RPMI8226 (cell line): Measurements from ENCODE around the gene CAPN11.
"Not testable (repeated sequence)": the region's sequence is repeated elsewhere in the genome, so short reads cannot be mapped to it uniquely, and the experiment has no call there.

Experiments
- DNase-seq: peaks from one replicate; pipeline ENCODE4 v3.0.0-alpha.2; 2015

Gene CAPN11

GRCh38 chr6:44157152-44157521, 1.5 kb upstream of the CAPN11 start:
- no peak for DNase-seq

- DNase-seq: no peak
These were observed 3.3 kb downstream of the CAPN11 start for GRCh38 chr6:44161997-44162338.

GRCh38 chr6:44162876-44163625, 4.4 kb downstream of the CAPN11 start:
- DNase-seq: no peak

- DNase-seq: no peak
These were observed 7.5 kb downstream of the CAPN11 start for GRCh38 chr6:44166116-44166515.

GRCh38 chr6:44166591-44167184, 8.1 kb downstream of the CAPN11 start:
- no peak for DNase-seq

GRCh38 chr6:44167567-44167966, 8.9 kb downstream of the CAPN11 start:
- DNase-seq: no peak

GRCh38 chr6:44169154-44169553, 10.5 kb downstream of the CAPN11 start:
- no peak for DNase-seq

DNA sequence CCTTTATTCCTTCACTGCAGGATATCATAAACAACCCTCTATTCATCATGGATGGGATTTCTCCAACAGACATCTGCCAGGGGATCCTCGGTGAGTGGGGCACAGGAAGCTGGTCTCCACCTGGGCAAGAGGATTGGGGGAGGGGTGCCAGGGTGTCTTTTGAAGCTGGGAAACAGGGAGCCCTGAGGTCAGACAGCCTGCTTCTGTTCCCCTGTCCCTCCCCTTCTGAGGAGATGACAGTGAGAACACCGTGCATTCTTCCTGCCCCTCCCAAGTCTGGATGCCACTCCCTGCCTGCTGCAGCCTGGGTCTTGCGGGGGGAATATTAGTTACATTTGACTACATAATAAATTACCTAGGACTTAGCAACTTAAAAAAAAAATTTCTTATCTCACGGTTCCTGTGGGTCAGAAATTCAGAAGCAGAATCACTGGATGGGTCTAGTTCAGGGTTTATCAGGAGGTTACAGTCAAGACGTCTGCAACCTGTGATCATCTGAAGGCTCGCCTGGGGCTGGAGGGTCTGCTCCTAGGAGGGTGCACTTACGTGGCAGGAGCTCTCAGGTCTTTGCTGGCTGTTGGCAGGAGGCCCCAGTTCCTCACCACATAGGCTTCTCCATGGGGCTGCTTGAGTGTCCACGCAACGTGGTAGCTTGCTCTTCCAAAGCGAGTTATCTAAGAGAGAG, 11.4 kb downstream of the CAPN11 start:
- no peak for DNase-seq

DNA sequence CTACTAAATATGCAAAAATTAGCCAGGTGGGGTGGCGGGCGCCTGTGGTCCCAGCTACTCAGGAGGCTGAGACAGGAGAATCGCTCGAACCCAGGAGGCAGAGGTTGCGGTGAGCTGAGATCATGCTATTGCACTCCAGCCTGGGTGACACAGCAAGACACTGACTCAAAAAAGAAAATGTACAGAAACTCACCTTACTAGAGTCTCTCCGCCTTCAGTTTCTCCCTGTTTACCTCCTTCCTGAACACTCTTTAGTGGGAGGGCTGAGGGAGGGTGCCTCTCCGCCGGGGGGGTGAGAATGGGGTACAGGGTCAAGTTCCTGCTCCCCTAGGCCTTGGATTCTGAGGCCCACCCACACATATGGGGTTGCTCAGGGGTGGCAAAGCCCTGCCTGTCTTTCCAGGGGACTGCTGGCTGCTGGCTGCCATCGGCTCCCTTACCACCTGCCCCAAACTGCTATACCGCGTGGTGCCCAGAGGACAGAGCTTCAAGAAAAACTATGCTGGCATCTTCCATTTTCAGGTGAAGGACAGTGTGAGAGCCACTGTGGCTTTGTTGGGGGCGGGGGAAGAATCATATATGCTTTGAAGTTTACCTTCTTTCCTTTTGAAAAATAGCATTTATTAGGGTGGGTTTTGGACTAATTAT, 13.4 kb downstream of the CAPN11 start:
- no peak for DNase-seq

GRCh38 chr6:44172731-44173500, 14.3 kb downstream of the CAPN11 start:
- DNase-seq: peak; percentile 83

GRCh38 chr6:44176130-44176761, 17.6 kb downstream of the CAPN11 start:
- no peak for DNase-seq

- peak; percentile 37 for DNase-seq
These were observed 18.3 kb downstream of the CAPN11 start for GRCh38 chr6:44176762-44177509.

DNA sequence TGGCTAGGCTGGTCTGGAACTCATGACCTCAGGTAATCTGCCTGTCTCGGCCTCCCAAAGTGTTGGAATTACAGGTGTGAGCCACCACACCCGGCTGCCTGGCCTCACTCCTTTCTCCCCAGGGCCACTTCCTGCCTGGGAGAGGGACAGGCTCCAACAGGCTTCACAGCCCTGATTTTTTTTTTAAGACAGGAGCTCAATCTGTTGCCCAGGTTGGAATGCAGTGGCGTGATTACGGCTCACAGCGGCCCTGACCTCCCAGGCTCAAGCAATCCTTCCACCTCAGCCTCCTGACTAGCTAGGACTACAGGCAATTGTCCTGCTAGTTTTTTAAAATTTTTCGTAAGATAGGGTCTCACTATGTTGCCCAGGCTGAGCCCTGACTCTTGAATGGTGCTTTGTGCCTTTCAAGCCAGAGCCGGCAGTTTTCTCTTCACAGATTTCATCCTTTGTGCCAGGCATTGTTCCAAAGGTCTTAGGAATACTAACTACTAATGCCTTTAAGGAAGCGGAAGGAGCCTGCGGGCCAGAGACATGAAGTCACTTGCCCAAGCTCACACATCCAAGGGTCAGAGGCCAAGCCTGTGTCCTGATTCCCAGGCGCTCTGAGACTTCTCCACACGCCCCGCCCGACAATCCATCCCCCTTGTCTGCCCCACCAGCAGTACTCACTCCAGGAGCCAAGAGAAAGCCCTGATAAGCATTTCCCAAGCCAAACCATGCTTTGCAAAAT, 19.2 kb downstream of the CAPN11 start:
- DNase-seq: no peak

GRCh38 chr6:44178424-44179071, 19.9 kb downstream of the CAPN11 start:
- no peak for DNase-seq

- no peak for DNase-seq
These were observed 20.5 kb downstream of the CAPN11 start for GRCh38 chr6:44179072-44179536.

GRCh38 chr6:44179648-44180047, 21.0 kb downstream of the CAPN11 start:
- no peak for DNase-seq

DNA sequence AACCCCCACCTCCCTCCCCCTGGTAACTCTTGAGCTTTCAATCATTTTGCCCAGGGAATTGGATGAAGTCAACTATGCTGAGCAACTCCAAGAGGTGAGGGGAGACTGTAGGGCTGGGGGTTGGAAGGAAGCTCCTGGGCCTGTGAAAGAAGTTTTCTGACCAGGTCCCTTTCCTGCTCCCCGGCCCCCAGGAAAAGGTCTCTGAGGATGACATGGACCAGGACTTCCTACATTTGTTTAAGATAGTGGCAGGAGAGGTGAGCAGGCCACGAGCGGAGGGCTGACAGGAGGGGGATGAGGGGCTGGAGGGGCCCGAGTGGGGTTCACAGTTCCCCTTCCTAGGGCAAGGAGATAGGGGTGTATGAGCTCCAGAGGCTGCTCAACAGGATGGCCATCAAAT, 21.8 kb downstream of the CAPN11 start:
- no peak for DNase-seq

DNA sequence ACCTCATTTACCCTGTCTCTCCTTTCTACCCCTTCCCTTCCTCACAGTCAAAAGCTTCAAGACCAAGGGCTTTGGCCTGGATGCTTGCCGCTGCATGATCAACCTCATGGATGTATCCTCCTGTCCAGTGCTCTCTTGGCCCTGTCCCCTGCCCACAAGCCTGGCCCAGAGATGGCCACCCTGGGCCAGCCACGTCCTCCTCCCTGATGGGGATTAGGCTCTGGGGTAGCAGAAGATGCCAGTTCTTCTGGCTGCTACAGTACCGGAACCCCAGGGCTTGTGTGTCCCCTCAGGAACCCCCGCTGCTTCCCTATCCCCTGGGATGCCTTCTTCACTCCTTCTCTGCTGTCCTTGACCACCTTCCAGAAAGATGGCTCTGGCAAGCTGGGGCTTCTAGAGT, 22.3 kb downstream of the CAPN11 start:
- no peak for DNase-seq

GRCh38 chr6:44181784-44182183, 23.2 kb downstream of the CAPN11 start:
- DNase-seq: not testable (repeated sequence)

DNA sequence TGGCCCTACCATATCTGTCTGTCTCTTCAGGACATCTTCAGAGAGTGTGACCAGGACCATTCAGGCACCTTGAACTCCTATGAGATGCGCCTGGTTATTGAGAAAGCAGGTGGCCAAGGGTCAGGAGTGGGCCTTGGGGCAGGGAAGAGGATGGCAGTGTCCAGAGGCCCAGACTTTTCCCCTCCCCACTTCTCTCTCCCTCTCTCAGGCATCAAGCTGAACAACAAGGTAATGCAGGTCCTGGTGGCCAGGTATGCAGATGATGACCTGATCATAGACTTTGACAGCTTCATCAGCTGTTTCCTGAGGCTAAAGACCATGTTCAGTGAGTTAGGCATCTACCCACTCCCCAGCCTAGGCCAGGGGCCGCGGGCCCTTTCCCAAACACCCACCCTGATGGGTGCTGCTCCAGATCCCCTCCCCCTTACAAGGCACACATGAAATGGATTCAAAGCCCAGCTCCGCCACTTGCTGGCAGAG, 24.3 kb downstream of the CAPN11 start:
- DNase-seq: no peak
